Gastroesophageal sphincter (tissue), 3 donors: ENCODE measurements around the gene MMS19.

Experiments
- EP300 ChIP-seq: sonication (generic); formaldehyde crosslinking; IDR thresholded peaks from one replicate; pipeline ENCODE4 v1.6.1; 2017; ENCODE audit warnings: antibody characterized with exemption, mild to moderate bottlenecking
- POLR2A ChIP-seq, 2 donors: fragments of 450-650 bp; IDR thresholded peaks; one replicate each; pipeline ENCODE4 v1.6.1; 2017; ENCODE audit warnings: antibody characterized with exemption in 2 of 2, mild to moderate bottlenecking in 2 of 2, moderate library complexity in 1 of 2
- TF ChIP-seq, protein P1 (sequence below), 4 experiments: fragments of 200-600 bp in 2 of 4; fragments of 450-650 bp in 2 of 4; sonication (generic) in 1 of 4; IDR thresholded peaks; one replicate each; pipeline ENCODE4 v1.5.1; 2017 to 2019; ENCODE audit warnings: antibody characterized with exemption in 4 of 4, mild to moderate bottlenecking in 2 of 4, moderate library complexity in 2 of 4

DNA sequence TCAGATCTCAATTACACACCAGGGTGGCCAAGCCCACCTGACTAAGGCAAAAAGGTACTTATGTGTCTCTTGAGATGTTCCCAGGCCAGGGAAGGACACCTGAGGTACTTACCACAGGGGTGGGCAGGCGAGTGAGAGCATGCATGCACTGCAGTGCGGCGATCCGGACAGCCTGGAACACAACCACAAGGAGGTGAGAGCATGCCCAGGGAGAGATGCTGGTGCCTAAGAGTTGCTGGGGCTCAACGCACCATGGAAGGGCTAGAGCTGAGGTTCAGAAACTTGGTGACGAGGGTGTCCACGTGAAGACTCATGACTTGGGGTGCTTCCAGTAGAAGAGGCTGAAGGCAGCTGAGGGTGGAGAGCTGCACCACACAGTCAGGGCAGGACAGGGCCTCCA lies 39.1 kb downstream of the MMS19 start:
- TF ChIP-seq, protein P1, sequence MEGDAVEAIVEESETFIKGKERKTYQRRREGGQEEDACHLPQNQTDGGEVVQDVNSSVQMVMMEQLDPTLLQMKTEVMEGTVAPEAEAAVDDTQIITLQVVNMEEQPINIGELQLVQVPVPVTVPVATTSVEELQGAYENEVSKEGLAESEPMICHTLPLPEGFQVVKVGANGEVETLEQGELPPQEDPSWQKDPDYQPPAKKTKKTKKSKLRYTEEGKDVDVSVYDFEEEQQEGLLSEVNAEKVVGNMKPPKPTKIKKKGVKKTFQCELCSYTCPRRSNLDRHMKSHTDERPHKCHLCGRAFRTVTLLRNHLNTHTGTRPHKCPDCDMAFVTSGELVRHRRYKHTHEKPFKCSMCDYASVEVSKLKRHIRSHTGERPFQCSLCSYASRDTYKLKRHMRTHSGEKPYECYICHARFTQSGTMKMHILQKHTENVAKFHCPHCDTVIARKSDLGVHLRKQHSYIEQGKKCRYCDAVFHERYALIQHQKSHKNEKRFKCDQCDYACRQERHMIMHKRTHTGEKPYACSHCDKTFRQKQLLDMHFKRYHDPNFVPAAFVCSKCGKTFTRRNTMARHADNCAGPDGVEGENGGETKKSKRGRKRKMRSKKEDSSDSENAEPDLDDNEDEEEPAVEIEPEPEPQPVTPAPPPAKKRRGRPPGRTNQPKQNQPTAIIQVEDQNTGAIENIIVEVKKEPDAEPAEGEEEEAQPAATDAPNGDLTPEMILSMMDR (IDR thresholded peaks at IDR 0.05), result no peak
- TF ChIP-seq EP300 (no peak), POLR2A (IDR thresholded peaks at IDR 0.05) (no peak)
